ENCODE data around the gene ZXDC.

Gene ZXDC

GRCh38 chr3:126450219-126450618 is 25.5 kb downstream of the ZXDC start:
- no peak for DNase-seq

- DNase-seq, result no peak
These were observed 26.1 kb downstream of the ZXDC start for GRCh38 chr3:126449621-126450051.

- no peak for DNase-seq
These were observed 26.9 kb downstream of the ZXDC start for GRCh38 chr3:126448893-126449180.

- no peak for DNase-seq
These were observed 27.4 kb downstream of the ZXDC start for GRCh38 chr3:126448136-126448892.

- DNase-seq, result no peak
These were observed 28.1 kb downstream of the ZXDC start for GRCh38 chr3:126447456-126448106.

- DNase-seq, result no peak
These were observed 28.9 kb downstream of the ZXDC start for GRCh38 chr3:126446791-126447190.

GRCh38 chr3:126446301-126446700 is 29.4 kb downstream of the ZXDC start:
- DNase-seq, result peak; percentile 32

- DNase-seq, result peak; percentile 44
These were observed 30.2 kb downstream of the ZXDC start for GRCh38 chr3:126445506-126445905.

GRCh38 chr3:126442856-126443242 is 32.8 kb downstream of the ZXDC start:
- peak; percentile 43 for DNase-seq

- no peak for DNase-seq
These were observed 33.4 kb downstream of the ZXDC start for GRCh38 chr3:126442094-126442855.

GRCh38 chr3:126441256-126441880 is 34.3 kb downstream of the ZXDC start:
- DNase-seq, result peak; percentile 33

- DNase-seq, result peak; percentile 40
These were observed 35.0 kb downstream of the ZXDC start for GRCh38 chr3:126440709-126440995.

GRCh38 chr3:126439968-126440708 is 35.6 kb downstream of the ZXDC start:
- peak; percentile 48 for DNase-seq

GRCh38 chr3:126439346-126439967 is 36.2 kb downstream of the ZXDC start:
- DNase-seq, result peak; percentile 37

- DNase-seq, result peak; percentile 49
These were observed 36.9 kb downstream of the ZXDC start for GRCh38 chr3:126438746-126439145.

GRCh38 chr3:126438186-126438585 is 37.5 kb downstream of the ZXDC start:
- no peak for DNase-seq

GRCh38 chr3:126436826-126437717 is 38.6 kb downstream of the ZXDC start:
- peak; percentile 32 for DNase-seq

GRCh38 chr3:126435456-126436315 is 40.0 kb downstream of the ZXDC start:
- peak; percentile 42 for DNase-seq

GRCh38 chr3:126434931-126435411 is 40.7 kb downstream of the ZXDC start:
- DNase-seq, result peak; percentile 40

GRCh38 chr3:126434264-126434590 is 41.5 kb downstream of the ZXDC start:
- DNase-seq, result no peak

Measured in activated CD8-positive, alpha-beta memory T cell treated with anti-CD3 and anti-CD28 coated beads for 24 hours (primary cell).